SW480 (cell line): ENCODE data around the gene IQSEC1.

Experiments
- DNase-seq: peaks from one replicate; pipeline ENCODE4 v3.0.0-alpha.2; 2016; ENCODE audit warnings: low spot score

IQSEC1 gene

GRCh38 chr3:12907296-12907695 is 165.9 kb downstream of the IQSEC1 start:
- DNase-seq = no peak

- no peak for DNase-seq
Observed at GRCh38 chr3:12906916-12907290, 166.3 kb downstream of the IQSEC1 start.

- DNase-seq = no peak
Observed at GRCh38 chr3:12906141-12906915, 166.9 kb downstream of the IQSEC1 start.

GRCh38 chr3:12905316-12906071 is 167.7 kb downstream of the IQSEC1 start:
- DNase-seq = no peak

DNA sequence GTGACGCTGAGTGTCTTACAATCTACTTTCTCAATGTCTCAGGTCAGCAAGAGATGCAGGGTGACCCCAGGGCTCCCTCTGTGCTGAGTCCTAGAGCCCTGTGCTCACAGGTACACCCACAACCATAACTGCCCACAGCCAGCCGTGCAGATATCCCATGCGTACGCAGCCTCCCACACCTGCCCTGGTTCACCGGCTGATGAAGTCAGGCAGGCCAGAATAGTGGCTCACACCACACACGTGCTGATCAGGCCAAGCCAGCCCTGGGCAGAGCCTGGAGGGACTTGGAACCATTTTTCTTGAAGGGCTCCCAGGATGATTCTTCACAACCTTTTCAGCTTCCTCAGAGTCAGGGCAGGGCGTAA is 168.3 kb downstream of the IQSEC1 start:
- no peak for DNase-seq

DNA sequence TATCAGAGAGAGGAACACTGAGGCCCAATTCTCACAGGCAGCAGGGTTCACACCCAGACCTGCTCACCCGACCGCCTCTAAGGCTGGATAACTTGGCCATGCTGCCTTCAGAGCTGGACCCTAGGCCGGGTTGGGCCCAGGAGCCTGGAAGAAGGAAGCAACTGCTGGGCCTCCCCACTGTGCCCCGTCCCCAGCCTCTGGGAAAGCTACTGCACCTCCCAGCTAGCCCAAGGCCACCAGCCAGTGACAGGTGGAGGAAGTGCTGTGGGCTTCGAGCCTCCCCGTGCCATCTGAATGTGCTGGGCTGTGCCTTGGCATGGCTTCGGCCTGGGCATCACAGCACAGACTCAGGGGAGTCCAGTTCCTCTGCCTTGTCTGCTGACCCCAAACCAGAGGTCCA is 169.3 kb downstream of the IQSEC1 start:
- DNase-seq = no peak

- no peak for DNase-seq
Observed at GRCh38 chr3:12903000-12903800, 170.0 kb downstream of the IQSEC1 start.

DNA sequence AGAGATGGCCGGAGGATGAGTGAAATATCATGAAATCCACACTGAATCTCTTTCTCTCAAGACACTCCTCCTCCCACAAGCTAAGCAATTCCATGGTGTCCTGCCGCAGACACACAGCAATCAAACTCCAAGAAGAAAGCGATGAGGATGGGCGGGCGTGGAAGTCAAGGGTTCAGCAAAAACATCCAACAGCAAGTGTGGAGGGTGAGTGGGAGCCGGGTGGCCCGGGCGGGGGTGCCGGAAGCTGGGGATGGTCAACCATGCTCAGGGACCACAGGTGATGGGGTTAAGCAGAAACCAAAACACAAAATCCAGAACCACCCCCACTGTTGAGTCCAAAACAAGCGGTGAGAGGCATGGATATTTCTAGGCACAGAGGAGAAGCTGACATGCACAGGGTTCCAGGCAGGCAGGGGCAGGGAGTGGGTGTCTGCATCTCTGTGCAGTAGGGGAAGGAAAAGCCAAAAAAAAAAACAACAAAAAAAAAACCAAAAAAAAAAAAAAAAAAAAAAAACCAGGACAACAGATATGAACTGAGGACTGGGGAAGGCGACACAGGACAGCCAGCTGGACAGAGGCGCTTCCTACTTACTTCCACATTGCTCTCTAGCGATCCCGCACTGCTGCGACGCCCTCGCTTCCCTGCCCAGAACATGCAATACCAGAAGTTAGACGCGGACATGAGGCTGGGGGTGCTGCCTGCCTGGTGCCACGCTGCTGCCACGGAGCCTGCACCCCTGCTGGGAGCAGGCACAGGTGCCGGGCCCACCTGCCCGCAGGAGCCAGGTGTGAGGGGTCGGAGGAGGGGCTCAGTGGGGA is 170.8 kb downstream of the IQSEC1 start:
- no peak for DNase-seq

- no peak for DNase-seq
Observed at GRCh38 chr3:12901623-12902045, 171.6 kb downstream of the IQSEC1 start.

- no peak for DNase-seq
Observed at GRCh38 chr3:12900885-12901411, 172.3 kb downstream of the IQSEC1 start.

DNA sequence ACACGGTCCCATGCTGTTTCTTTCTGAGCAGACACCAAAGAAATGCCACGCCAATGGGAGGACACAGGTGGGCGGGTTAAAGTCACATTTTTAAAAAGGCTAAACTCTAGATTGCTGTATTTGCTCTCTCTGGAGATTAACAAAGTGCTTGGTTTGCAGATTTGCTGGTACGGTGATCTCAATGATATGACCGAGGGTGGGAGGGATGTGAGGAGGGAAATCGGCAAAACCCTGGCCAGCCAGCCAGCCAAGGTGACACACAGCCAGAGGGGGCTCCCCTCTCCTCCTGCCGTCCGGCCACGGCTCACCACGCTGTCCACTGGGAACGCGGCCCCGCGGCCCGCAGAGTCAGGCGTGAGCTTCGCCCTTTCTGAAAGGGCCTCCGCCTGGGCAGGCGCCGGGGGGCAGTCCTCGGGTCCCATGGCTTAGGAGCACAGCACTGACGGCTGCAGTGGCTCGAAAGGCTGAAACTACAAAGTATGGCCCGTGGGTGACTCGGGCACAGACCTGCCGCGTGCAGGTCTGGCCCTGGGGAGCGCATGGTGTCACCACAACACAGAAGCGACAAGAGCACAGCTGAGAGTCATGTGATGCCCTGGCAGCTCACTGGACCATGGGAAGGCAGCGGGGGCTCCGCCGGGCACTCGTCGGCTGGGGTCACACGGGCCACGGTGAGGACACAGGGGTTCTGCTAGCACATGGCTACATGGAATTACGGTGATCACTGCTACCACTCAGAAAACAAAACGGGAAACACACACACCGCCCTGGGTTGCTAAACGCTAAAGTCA is 174.1 kb downstream of the IQSEC1 start:
- DNase-seq = no peak

DNA sequence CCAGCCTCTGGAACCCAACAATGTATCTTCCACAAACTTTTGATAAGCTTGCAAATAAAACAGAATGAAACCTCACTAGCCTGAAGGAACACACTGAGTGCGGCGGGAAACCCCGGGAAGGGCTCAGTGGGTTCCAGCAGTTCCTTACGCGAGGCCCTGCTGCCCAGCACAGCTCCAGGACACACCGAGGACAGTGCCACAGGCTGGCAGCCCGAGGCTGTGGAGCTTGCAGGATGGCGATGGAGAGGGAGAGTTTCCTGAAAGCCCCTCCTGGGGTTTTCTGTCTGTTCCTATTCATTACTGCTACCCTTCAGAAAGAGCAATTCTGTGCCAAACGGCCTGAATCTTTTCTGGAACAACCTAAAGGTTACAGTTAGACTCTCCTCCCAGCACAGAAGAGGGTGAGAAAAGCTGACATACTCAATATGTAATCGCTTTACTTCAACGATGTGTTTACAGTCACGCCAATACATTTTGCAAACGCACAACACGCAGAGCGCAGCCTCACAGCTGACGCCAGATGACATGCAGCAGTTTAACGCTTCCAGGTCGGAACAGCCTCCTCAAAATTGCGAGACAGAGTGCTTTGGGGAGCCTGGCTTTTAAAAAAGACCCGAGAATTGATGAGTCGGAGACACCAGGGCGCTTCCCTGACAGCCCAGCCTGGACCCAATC is 174.8 kb downstream of the IQSEC1 start:
- DNase-seq = no peak

DNA sequence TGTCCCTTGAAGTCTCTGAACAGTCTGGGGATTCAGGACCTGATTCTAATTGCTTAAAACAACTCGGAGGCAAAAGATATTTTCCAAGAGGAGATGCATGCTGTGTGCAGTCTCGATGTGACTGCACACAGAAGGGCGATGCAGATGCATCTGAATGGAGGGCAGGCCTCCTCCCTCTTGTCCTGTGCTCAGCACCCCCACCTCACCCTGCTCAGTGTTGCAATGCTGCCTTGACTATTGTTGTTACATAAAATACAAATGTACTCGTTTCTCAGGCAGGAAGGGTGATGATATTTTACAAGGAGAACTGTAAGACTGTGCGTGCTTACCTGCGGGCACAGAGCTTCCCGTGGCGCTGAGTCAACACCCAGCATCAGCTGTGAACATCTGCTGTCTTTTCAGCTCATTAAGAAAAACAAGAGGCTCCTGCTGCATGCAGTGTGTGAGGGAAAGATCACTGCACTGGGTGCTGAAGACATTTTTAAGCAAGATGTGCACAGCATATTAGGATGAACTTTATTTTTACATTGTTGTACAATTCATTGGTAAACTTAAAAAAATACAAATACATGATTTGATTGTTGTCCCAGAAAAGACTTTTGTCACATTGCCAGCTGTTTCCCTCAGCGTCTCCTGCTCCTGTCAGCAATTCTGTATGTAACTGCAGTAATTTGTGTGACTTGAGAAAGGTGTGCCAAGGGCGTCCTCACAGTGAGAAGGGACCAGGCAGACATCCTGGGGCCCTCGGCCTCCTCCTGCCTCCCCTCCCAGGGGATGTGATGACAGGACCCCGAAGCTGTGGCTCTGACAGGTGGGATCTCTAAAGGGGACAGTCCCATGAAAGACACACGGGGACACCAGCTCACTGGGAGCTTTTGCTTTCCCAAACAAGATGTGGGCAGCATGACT is 175.6 kb downstream of the IQSEC1 start:
- DNase-seq = no peak

DNA sequence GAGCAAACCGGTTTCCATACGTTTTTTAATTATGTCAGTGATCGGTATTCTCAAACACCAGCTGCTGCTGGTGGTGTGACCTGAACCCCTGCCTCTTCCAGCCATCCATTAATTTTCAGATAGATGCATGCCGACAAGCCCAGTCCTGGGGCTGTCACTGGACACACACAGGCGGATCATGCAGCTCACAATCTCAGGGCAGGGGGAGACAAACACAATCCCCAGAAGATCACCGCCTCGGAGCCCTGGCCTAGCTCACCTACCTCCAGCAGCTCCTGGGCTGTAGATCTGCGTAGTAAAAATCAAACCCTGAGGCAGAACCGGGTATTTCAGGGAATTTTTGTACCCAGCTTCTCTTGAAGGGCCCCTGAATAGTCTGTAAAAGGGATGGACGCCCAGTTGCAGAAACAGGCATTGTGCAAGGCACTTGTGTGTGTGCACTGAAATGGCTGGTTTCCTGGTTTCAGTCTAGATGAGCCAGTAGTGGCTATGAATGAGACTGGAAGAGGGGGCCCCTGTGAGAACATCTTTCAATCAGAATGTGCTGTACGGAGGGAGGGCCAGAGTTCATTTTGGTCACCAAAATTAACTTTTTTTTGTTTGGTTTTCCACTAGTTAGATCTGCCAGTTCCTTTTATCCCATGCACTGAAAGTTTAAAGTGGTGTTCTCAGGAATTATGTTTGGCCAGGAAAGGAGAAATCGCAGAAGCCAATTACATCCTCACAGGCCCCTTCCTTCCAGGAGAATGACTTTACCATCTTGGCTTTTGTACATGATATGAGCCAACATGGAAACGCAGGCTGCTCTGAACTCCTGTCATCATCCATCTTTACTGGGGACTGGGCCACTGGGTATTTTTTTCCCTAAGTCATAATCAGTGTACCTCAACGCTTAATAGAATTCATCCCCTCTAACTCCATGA is 176.9 kb downstream of the IQSEC1 start:
- no peak for DNase-seq

- DNase-seq = no peak
Observed at GRCh38 chr3:12895391-12896062, 177.7 kb downstream of the IQSEC1 start.

GRCh38 chr3:12894629-12895028 is 178.6 kb downstream of the IQSEC1 start:
- no peak for DNase-seq

DNA sequence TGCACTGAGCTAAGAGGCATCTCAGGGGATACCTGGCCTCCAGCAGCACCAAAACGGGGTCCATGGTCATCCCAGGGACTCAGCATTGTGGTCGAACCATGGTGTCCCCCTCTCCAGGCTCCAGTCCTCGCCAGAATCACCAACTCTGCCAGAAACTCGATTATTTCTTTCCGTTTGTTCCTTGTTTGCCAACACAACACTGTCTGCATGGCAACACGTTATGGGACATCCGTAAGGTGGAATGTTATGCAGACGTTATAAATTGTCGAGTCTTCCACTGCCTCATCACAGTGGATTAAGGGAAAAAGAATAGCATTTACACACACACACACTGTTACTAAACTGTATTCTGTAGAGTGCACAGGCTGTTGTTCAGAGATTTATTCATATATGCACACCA is 179.4 kb downstream of the IQSEC1 start:
- no peak for DNase-seq

GRCh38 chr3:12893247-12893646 is 180.0 kb downstream of the IQSEC1 start:
- DNase-seq = no peak
